IPS DF 6.9 (cell line): Measurements from ENCODE around the gene XYLT1.

Experiments
- DNase-seq: peaks from one replicate; pipeline ENCODE4 v3.0.0-alpha.2; 2013; ENCODE audit warnings: low read depth, low spot score
- H3K27ac ChIP-seq: one replicate; pipeline ENCODE4 v1.5.1; 2013; ENCODE audit warnings: low read length, control low read depth
- H3K27me3 ChIP-seq: 2 replicates; pipeline ENCODE4 v1.6.1; 2013; ENCODE audit warnings: mild to moderate bottlenecking, low read length; ENCODE audit not compliant: control insufficient read depth, insufficient read depth
- H3K36me3 ChIP-seq: 2 replicates; pipeline ENCODE4 v1.6.1; 2013; ENCODE audit warnings: low read length; ENCODE audit not compliant: control insufficient read depth, insufficient read depth
- H3K4me1 ChIP-seq: 2 replicates; pipeline ENCODE4 v1.6.1; 2013; ENCODE audit warnings: low read length; ENCODE audit not compliant: control insufficient read depth, insufficient read depth
- H3K4me3 ChIP-seq: 2 replicates; pipeline ENCODE4 v1.5.1; 2013; ENCODE audit warnings: mild to moderate bottlenecking, low read length
- H3K9me3 ChIP-seq: 2 replicates; pipeline ENCODE4 v1.6.1; 2013; ENCODE audit warnings: low read length, inconsistent platforms; ENCODE audit not compliant: control insufficient read depth, insufficient read depth
- whole genome bisulfite sequencing: extraction: QIAGEN DNeasy Blood & Tissue Kit; methylation state at CpG from one replicate; pipeline ENCODE4 v1.1.7; 2013; ENCODE audit warnings: mixed read lengths, missing lambda C conversion rate; ENCODE audit not compliant: insufficient read length, insufficient coverage; 5-methylcytosine and 5-hydroxymethylcytosine counted together

The XYLT1 gene

DNA sequence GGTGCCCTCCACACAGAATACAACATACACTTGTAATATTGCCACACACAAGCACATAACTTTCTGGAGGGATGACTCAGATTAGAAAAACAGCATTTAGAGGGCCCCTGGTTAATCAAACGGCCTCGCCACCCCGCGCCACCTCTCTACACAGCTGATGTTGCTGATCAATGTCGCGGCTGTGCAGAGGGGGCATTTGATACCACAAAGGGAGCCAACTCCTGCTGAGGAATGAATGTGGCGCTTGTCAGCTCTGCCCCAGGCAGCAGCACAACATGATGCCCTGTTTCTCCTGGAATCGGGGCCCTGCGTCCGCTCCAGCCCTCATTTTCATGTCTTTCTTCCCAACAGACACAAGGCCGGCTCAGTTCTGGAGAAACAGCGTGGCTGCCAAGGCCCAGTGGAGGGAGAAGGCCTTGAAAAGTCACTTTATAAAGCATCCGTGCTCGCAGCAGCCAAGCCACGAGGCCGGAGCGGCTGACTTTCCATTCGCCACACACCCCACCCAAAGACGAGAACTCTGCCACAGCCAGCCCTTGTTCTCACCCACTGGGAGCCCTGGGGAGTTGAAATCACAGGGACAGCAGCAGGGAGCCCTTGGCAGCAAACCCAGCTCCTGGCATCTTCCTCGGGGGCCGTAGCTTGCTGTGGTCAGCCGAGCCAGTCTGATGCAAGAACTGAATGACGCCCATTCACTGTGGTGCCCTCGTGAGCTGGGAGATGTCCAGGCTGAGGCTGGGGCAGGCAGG is 65.6 kb downstream of the XYLT1 start:
- no peak for DNase-seq
- Histone ChIP-seq H3K27me3 (no peaks in the 10 kb centered on the region), H3K9me3 (no peaks in the 10 kb centered on the region), H3K36me3 (no peaks in the 10 kb centered on the region), H3K4me1 (no peaks in the 10 kb centered on the region; the same call in 1 of the 2 replicates), H3K4me3 (no peak overlapping the region), H3K27ac (no peak overlapping the region)
- no CpG with 5 or more reads among the region's 24 CpGs for WGBS

DNA sequence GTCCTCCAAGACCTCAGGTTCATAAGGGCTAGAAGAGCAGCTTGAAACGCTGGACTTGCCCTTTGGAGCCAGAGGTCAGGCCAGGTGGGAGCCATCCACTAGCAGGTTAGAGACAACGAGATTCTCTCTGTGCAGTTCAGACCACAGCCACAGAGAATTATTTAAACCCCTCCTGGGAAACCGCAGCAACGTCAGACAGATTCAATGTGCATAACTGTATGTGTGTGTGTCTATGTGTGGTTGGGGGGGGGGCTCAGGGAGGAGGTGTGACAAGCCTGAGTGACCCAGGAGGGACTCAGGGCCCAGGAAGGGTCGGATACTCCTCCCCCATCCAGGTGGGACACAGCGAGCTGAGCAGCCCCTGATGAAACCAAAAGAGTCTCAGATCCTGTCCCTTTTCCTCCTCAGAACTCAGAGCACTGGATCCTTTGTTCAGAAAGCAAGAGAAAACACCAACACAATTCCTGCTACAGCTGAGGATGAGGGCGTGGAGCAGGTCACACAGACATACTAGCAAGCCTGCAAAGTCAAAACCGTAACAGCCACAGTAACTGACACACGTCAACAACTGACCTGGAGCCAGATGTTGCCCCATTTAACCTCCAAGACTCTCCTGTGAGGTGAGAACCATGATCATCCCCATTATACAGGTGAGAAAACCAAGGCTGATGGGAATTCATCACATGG is 66.8 kb downstream of the XYLT1 start:
- no CpG with 5 or more reads among the region's 9 CpGs for WGBS
- no peak for DNase-seq
- Histone ChIP-seq H3K4me1 (no peaks in the 10 kb centered on the region; the same call in 1 of the 2 replicates), H3K36me3 (no peaks in the 10 kb centered on the region), H3K27me3 (no peaks in the 10 kb centered on the region), H3K4me3 (no peak overlapping the region), H3K27ac (no peak overlapping the region), H3K9me3 (no peaks in the 10 kb centered on the region)

DNA sequence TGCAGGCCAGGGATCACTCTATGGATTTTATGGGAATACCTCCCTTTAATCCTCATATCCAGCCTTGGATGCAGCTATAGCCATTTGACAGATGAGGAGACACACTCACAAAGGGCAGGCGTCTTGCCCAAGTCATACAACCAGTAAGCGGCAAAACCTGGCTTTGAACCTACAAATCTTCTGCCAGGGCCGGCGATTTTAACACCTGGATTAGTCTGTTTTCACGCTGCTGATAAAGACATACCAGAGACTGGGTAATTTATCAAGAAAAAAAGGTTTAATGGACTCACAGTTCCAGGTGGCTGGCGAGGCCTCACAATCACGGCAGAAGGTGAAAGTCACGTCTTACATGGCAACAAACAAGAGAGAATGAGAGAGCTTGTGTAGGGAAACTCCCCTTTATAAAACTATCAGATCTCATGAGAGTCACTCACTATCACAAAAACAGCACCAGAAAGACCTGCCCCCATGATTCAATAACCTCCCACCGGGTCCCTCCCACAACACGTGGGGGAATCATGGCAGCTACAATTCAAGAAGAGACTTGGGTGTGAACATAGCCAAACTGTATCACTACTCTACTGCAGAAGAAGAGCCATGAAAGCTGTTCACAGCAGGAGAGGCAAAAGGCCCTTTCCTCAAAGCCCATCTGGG is 67.5 kb downstream of the XYLT1 start:
- H3K36me3 ChIP-seq = no peaks in the 10 kb centered on the region
- no CpG with 5 or more reads among the region's 10 CpGs for WGBS
- no peaks in the 10 kb centered on the region for H3K27me3 ChIP-seq
- H3K27ac ChIP-seq = no peak overlapping the region
- no peak overlapping the region for H3K4me3 ChIP-seq
- no peaks in the 10 kb centered on the region; the same call in 1 of the 2 replicates for H3K4me1 ChIP-seq
- H3K9me3 ChIP-seq = no peaks in the 10 kb centered on the region
- DNase-seq = no peak

DNA sequence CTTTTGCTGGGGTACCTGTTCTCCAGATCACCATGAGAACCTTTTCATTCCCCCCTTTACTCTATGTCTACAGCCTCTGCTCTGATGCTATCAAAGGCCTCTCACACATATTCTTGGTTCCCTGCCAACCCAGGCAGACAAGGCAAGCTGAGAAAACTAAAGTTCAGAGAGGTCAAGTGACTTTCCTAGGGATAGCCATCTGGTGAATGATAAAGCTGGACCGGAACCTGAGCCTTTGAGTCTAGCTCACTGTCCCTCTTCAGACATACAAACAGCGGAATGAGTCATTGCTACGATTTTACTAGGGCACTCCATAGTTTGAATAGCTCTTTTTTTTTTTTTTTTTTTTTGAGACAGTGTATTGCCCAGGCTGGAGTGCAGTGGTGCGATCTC is 73.3 kb downstream of the XYLT1 start:
- no peak overlapping the region for H3K4me3 ChIP-seq
- no peak overlapping the region for H3K27ac ChIP-seq
- H3K27me3 ChIP-seq = no peaks in the 10 kb centered on the region
- no peak for DNase-seq
- no peaks in the 10 kb centered on the region for H3K36me3 ChIP-seq
- no CpG with 5 or more reads among the region's 4 CpGs for WGBS
- no peaks in the 10 kb centered on the region for H3K9me3 ChIP-seq
- peaks cover 2% of the 10 kb centered on the region for H3K4me1 ChIP-seq

DNA sequence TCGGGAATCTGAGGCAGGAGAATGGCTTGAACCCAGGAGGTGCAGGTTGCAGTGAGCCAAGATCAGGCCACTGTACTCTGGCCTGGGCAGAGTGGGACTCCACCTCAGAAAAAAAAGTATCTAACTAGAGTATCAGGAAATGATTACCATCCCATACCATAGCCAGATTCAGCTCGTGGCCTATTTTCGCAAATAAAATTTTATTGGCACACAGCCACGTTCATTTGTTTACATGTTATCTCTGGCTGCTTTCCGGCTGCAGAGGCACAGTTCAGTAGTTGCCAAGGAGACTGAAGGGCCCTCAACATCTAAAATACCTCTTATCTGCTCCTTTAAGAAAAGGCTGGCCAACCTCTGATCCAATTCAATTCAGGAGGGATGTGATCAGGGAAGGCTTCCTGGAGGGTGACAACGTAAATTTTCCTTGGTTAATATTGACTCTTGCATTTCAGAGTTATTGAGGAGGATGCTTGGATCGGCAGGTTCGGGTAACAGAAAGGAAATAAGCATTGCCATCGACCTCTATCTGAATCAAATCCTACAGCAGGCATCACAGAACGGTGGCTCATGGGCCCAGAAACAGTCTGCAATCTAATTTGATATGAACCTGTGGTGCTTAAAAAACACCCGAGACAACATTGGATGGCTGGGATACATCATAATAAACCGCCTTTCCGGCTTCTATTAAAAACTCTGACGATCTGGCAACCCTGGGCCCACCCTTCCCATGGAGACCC is 73.8 kb downstream of the XYLT1 start:
- H3K4me1 ChIP-seq = peaks cover 3% of the 10 kb centered on the region
- H3K36me3 ChIP-seq = no peaks in the 10 kb centered on the region
- H3K4me3 ChIP-seq = no peak overlapping the region
- H3K27me3 ChIP-seq = no peaks in the 10 kb centered on the region
- DNase-seq = no peak
- no peak overlapping the region for H3K27ac ChIP-seq
- no CpG with 5 or more reads among the region's 14 CpGs for WGBS
- H3K9me3 ChIP-seq = no peaks in the 10 kb centered on the region

GRCh38 chr16:17395849-17396480 is 74.8 kb downstream of the XYLT1 start:
- peaks cover 5% of the 10 kb centered on the region for H3K4me1 ChIP-seq
- H3K9me3 ChIP-seq = no peaks in the 10 kb centered on the region
- H3K4me3 ChIP-seq = no peak overlapping the region
- WGBS = no CpG with 5 or more reads among the region's 9 CpGs
- H3K36me3 ChIP-seq = no peaks in the 10 kb centered on the region
- no peaks in the 10 kb centered on the region for H3K27me3 ChIP-seq
- no peak overlapping the region for H3K27ac ChIP-seq
- DNase-seq = no peak

- DNase-seq = no peak
- no peaks in the 10 kb centered on the region for H3K27me3 ChIP-seq
- peak overlapping the region; percentile 36 for H3K27ac ChIP-seq
- no peaks in the 10 kb centered on the region for H3K9me3 ChIP-seq
- WGBS = no CpG with 5 or more reads among the region's 5 CpGs
- H3K4me1 ChIP-seq = peaks cover 9% of the 10 kb centered on the region
- H3K4me3 ChIP-seq = no peak overlapping the region
- no peaks in the 10 kb centered on the region for H3K36me3 ChIP-seq
Observed at GRCh38 chr16:17392857-17393692, 77.7 kb downstream of the XYLT1 start.

DNA sequence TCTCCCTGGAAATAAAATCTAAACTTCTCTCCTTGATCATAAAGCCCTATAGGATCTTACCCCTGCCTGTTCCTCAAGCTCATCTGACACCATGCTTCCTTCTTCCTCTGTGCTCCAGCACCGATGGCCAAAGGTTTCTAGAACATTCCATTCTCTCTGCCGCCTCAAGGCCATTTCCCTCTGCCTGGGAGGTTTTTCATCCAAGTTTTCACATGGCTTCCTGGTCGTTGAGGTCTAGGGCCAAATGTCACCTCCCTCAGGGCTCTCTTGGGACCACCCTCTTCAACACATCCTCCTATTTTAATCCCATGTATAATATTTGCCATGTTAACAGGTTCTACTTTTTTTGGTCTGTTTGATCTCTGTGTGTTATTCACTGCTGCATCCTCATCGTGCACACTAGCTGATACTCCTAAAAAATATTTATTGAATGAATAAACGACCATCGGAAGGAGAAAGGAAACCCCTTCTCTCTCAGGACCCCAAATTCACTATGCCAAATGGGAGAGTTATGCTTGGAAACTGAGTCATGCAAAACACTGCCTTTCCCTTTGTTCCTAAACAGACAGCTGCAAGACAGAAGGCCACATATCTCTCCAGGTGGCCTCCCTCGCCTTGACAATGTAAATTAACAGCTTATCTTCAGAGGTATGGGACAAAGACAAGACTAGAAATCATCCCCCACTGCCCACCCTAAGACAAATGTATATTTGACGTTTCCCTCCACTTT is 78.5 kb downstream of the XYLT1 start:
- DNase-seq = no peak
- no peaks in the 10 kb centered on the region for H3K27me3 ChIP-seq
- no CpG with 5 or more reads among the region's 8 CpGs for whole genome bisulfite sequencing
- H3K9me3 ChIP-seq = no peaks in the 10 kb centered on the region
- H3K36me3 ChIP-seq = no peaks in the 10 kb centered on the region
- H3K4me3 ChIP-seq = no peak overlapping the region
- H3K27ac ChIP-seq = no peak overlapping the region
- H3K4me1 ChIP-seq = peaks cover 9% of the 10 kb centered on the region

- Histone ChIP-seq H3K4me1 (peaks cover 9% of the 10 kb centered on the region), H3K9me3 (no peaks in the 10 kb centered on the region), H3K27ac (no peak overlapping the region), H3K27me3 (no peaks in the 10 kb centered on the region), H3K4me3 (no peak overlapping the region), H3K36me3 (no peaks in the 10 kb centered on the region)
- DNase-seq = no peak
- no CpG with 5 or more reads among the region's 5 CpGs for WGBS
Observed at GRCh38 chr16:17391715-17392114, 79.0 kb downstream of the XYLT1 start.
